AG09319 (cell line): ENCODE data around the gene P2RX6.

Source experiments
- DNase-seq: peaks from one replicate; pipeline ENCODE4 v3.0.0-alpha.2; 2010; ENCODE audit warnings: low read depth; ENCODE audit errors: extremely low read depth
- CTCF ChIP-seq: IDR thresholded peaks from 2 replicates; pipeline ENCODE4 v1.5.1; 2011; ENCODE audit warnings: low read depth, mild to moderate bottlenecking, inconsistent platforms, low read length, moderate library complexity

Gene P2RX6

DNA sequence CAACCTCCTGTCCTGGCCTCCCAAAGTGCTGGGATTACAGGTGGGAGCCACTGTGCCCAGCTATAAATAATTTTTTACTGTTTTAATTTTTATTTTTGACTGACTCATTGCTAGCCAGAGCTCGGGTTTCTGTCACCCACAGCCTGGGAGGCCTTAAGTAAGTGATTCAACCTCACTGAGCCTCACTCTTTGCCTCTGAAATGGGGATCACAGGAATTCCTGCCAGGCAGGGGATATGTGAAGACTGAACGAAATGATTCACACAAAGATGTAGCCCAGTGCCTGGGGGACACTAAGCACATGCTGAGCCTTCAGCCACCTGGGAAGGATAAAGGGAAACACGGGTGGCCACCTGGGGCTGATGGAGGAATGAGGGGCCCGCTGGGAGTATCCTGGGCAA, 27.0 kb downstream of the P2RX6 start:
- DNase-seq, result no peak
- no peak for TF ChIP-seq CTCF

- DNase-seq, result no peak
- no peak for TF ChIP-seq CTCF
Measured at GRCh38 chr22:21042978-21043859, 28.3 kb downstream of the P2RX6 start.

- TF ChIP-seq CTCF, result no peak
- no peak for DNase-seq
Measured at GRCh38 chr22:21043860-21044535, 29.0 kb downstream of the P2RX6 start.

DNA sequence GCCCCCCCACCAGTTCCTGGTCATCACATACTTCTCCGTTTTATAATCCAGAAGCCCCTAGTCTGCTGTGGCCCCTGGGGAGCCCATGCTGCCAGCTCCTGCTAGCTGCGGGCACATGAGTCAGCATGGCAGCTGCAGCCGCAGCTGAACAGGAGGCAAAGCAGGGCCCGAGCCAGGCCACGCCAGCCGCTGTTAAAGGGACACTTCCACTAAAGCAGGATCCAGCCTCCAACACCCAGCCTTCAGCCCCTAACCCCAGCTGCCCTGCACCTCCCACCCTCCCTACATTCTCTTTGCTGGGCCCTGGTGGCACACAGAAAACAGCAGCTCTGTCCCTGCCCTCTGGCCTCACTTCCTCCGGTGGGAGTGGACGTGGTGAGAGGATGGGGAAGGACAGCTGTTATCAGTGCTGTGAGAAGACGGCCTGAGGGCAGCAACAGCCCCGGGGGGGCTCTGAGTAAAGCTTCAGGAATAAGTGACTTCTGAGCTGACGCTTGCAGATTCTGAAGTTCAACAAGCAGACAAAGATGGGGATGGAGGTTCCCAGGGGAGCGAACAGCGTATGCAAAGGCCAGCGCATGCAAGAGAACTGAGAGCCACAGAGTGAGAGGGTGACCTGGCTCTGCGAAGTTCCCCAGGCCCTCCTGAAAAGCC, 30.1 kb downstream of the P2RX6 start:
- DNase-seq, result no peak

GRCh38 chr22:21045585-21046294, 30.8 kb downstream of the P2RX6 start, which contains the start of gene LRRC74B:
Gene LRRC74B, plus strand, starts transcription at chr22:21045946. Its CDS starts 41 bp downstream, at chr22:21045987.
- DNase-seq, result peak; percentile 72
- no peak for TF ChIP-seq CTCF

More for the DNA sequence above, 30.1 kb downstream of the P2RX6 start:
- TF ChIP-seq CTCF, result no peak

- TF ChIP-seq CTCF, result no peak
- no peak for DNase-seq
Measured at GRCh38 chr22:21047035-21047661, 32.2 kb downstream of the P2RX6 start.
